Measurements from ENCODE around the gene NAA10.

The NAA10 gene

GRCh38 chrX:153900831-153901752 lies 33.7 kb downstream of the NAA10 start:
- H3K27me3 ChIP-seq, result no peaks in the 10 kb centered on the region
- peak overlapping the region; percentile 61 for H3K27ac ChIP-seq
- TF ChIP-seq, protein P1, sequence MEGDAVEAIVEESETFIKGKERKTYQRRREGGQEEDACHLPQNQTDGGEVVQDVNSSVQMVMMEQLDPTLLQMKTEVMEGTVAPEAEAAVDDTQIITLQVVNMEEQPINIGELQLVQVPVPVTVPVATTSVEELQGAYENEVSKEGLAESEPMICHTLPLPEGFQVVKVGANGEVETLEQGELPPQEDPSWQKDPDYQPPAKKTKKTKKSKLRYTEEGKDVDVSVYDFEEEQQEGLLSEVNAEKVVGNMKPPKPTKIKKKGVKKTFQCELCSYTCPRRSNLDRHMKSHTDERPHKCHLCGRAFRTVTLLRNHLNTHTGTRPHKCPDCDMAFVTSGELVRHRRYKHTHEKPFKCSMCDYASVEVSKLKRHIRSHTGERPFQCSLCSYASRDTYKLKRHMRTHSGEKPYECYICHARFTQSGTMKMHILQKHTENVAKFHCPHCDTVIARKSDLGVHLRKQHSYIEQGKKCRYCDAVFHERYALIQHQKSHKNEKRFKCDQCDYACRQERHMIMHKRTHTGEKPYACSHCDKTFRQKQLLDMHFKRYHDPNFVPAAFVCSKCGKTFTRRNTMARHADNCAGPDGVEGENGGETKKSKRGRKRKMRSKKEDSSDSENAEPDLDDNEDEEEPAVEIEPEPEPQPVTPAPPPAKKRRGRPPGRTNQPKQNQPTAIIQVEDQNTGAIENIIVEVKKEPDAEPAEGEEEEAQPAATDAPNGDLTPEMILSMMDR (IDR thresholded peaks at IDR 0.05), result no peak
- peaks cover 4% of the 10 kb centered on the region for H3K36me3 ChIP-seq
- peaks cover 34 to 40% of the 10 kb centered on the region in 2 experiments for H3K4me1 ChIP-seq (ENCODE audit: control insufficient read depth in 1 of 2, insufficient read depth in 1 of 2, low read depth in 1 of 2, low read length in 1 of 2)
- peak overlapping the region in 1 of 2 experiments; percentile 17 for H3K4me3 ChIP-seq (ENCODE audit: low read depth in 1 of 2, low read length in 1 of 2)
- no peaks in the 10 kb centered on the region for H3K9me3 ChIP-seq

- Histone ChIP-seq H3K36me3 (no peaks in the 10 kb centered on the region), H3K27me3 (peaks cover 5% of the 10 kb centered on the region), H3K9me3 (no peaks in the 10 kb centered on the region), H3K4me1 (ENCODE audit: control insufficient read depth in 1 of 2, insufficient read depth in 1 of 2, low read depth in 1 of 2, low read length in 1 of 2) (peaks cover 14 to 22% of the 10 kb centered on the region in 2 experiments), H3K4me3 (ENCODE audit: low read depth in 1 of 2, low read length in 1 of 2) (no peak overlapping the region), H3K27ac (no peak overlapping the region)
- TF ChIP-seq, protein P1 (IDR thresholded peaks at IDR 0.05), result no peak
Measured at GRCh38 chrX:153897899-153898298, 36.9 kb downstream of the NAA10 start.

- Histone ChIP-seq H3K4me1 (ENCODE audit: control insufficient read depth in 1 of 2, insufficient read depth in 1 of 2, low read depth in 1 of 2, low read length in 1 of 2) (no peaks in the 10 kb centered on the region), H3K27me3 (peaks cover 86% of the 10 kb centered on the region), H3K36me3 (no peaks in the 10 kb centered on the region), H3K27ac (no peak overlapping the region), H3K4me3 (ENCODE audit: low read depth in 1 of 2, low read length in 1 of 2) (no peak overlapping the region), H3K9me3 (no peaks in the 10 kb centered on the region)
- TF ChIP-seq, protein P1 (IDR thresholded peaks at IDR 0.05), result no peak
Measured at GRCh38 chrX:153889123-153889522, 45.7 kb downstream of the NAA10 start.

DNA sequence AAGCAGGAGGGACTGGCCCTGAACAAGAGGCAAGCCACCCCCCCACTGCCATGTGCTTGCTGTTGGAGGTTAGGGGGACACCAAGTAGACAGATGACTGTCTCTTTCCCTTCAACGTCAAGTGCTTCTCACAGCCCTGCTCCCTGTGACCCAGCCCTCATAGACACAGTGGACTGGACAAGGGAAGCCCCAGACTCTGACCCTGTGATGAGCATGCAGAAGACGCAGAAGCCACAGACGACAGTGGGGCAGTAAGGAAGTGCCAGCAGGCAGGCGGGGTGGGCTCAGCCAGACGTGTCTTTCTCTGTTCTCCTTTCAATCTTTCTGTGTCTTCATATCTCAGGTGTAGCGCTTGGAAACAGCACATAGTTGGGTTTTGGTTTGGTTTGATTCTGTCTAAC lies 46.5 kb downstream of the NAA10 start:
- Histone ChIP-seq H3K27ac (no peak overlapping the region), H3K4me1 (ENCODE audit: control insufficient read depth in 1 of 2, insufficient read depth in 1 of 2, low read depth in 1 of 2, low read length in 1 of 2) (no peaks in the 10 kb centered on the region), H3K4me3 (ENCODE audit: low read depth in 1 of 2, low read length in 1 of 2) (no peak overlapping the region), H3K27me3 (peaks cover 88% of the 10 kb centered on the region), H3K9me3 (no peaks in the 10 kb centered on the region), H3K36me3 (no peaks in the 10 kb centered on the region)
- TF ChIP-seq, protein P1 (IDR thresholded peaks at IDR 0.05), result no peak

GRCh38 chrX:153887385-153887784 lies 47.5 kb downstream of the NAA10 start:
- no peak overlapping the region for H3K27ac ChIP-seq
- H3K9me3 ChIP-seq, result no peaks in the 10 kb centered on the region
- TF ChIP-seq, protein P1 (IDR thresholded peaks at IDR 0.05), result no peak
- no peaks in the 10 kb centered on the region for H3K4me1 ChIP-seq (ENCODE audit: control insufficient read depth in 1 of 2, insufficient read depth in 1 of 2, low read depth in 1 of 2, low read length in 1 of 2)
- no peak overlapping the region for H3K4me3 ChIP-seq (ENCODE audit: low read depth in 1 of 2, low read length in 1 of 2)
- no peaks in the 10 kb centered on the region for H3K36me3 ChIP-seq
- H3K27me3 ChIP-seq, result peaks cover 96% of the 10 kb centered on the region

Measured in neutrophil (primary cell).